ACC112 (cell line): ENCODE measurements around the gene LYPD3.
A peak's percentile ranks its signal among the peaks of the same experiment; 100 is the strongest.

Source experiments
- H2AFZ ChIP-seq: fragments of 200-600 bp; sonication (generic); one replicate; pipeline ENCODE4 v1.6.0; 2017; ENCODE audit warnings: antibody characterized with exemption, low read length; ENCODE audit not compliant: unreplicated experiment
- H3K27ac ChIP-seq: fragments of 200-600 bp; sonication (generic); 2 replicates; pipeline ENCODE4 v1.5.1; 2014; ENCODE audit warnings: low read depth, mild to moderate bottlenecking, antibody characterized with exemption, low read length, moderate library complexity
- H3K27me3 ChIP-seq: fragments of 200-600 bp; sonication (generic); 2 replicates; pipeline ENCODE4 v1.6.1; 2014; ENCODE audit warnings: mild to moderate bottlenecking, antibody characterized with exemption, low read length, moderate library complexity, mixed read lengths; ENCODE audit not compliant: insufficient read depth
- H3K36me3 ChIP-seq: fragments of 200-600 bp; sonication (generic); 2 replicates; pipeline ENCODE4 v1.6.1; 2016; ENCODE audit warnings: mild to moderate bottlenecking, antibody characterized with exemption, low read length, moderate library complexity, mixed read lengths; ENCODE audit not compliant: insufficient read depth
- H3K4me1 ChIP-seq: fragments of 200-600 bp; sonication (generic); one replicate; pipeline ENCODE4 v1.6.1; 2016; ENCODE audit warnings: low read length, mixed read lengths; ENCODE audit not compliant: insufficient read depth, unreplicated experiment, control insufficient read depth
- H3K4me3 ChIP-seq: fragments of 200-600 bp; sonication (generic); 2 replicates; pipeline ENCODE4 v1.5.1; 2014; ENCODE audit warnings: mild to moderate bottlenecking, low read depth, low read length
- H3K79me2 ChIP-seq: fragments of 200-600 bp; sonication (generic); one replicate; pipeline ENCODE4 v1.6.0; 2016; ENCODE audit warnings: low read length; ENCODE audit not compliant: control insufficient read depth, unreplicated experiment, insufficient read depth

Gene LYPD3

DNA sequence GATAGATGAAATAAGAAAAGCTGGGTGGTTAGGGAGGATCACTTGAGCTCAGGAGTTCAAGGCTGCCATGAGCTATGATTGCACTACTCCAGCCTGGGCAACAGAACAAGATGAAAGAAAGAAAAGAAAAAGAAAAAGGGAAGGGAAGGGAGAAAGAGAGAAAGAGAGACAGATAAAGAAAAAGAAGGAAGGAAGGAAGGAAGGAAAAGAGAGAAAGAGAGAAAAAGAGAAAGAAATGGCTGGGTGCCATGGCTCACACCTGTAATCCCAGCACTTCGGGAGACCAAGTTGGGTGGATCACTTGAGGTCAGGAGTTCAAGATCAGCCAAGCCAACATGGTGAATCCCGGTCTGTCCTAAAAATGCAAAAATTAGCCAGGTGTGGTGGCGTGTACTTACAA lies 29.6 kb downstream of the LYPD3 start:
- H3K27me3 ChIP-seq = no peaks in the 10 kb centered on the region
- no peak overlapping the region for H3K4me3 ChIP-seq
- no peak overlapping the region for H2AFZ ChIP-seq
- peaks cover 7% of the 10 kb centered on the region for H3K4me1 ChIP-seq
- no peaks in the 10 kb centered on the region for H3K79me2 ChIP-seq
- H3K27ac ChIP-seq = no peak overlapping the region
- H3K36me3 ChIP-seq = no peaks in the 10 kb centered on the region

GRCh38 chr19:43433689-43434088 lies 31.7 kb downstream of the LYPD3 start:
- peaks cover 5% of the 10 kb centered on the region for H3K4me1 ChIP-seq
- no peaks in the 10 kb centered on the region for H3K79me2 ChIP-seq
- no peak overlapping the region for H3K27ac ChIP-seq
- H3K4me3 ChIP-seq = no peak overlapping the region
- no peaks in the 10 kb centered on the region for H3K27me3 ChIP-seq
- H3K36me3 ChIP-seq = no peaks in the 10 kb centered on the region
- H2AFZ ChIP-seq = no peak overlapping the region

DNA sequence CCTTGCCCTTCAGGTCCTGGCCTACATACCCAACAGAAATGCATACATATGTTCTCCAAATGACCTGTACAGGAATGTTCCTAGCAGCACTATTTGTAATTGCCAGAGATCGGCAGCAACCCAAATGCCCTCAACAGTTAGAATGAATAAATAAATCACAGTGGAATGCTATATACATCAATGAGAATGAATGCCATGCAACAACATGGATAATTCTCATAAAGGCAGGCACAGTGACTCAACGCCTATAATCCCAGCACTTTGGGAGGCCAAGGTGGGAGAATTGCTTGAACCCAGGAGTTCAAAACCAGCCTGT lies 32.1 kb downstream of the LYPD3 start:
- Histone ChIP-seq H3K4me3 (no peak overlapping the region), H3K4me1 (peaks cover 1% of the 10 kb centered on the region), H3K27ac (no peak overlapping the region), H3K27me3 (no peaks in the 10 kb centered on the region), H3K79me2 (no peaks in the 10 kb centered on the region), H2AFZ (no peak overlapping the region), H3K36me3 (no peaks in the 10 kb centered on the region)

GRCh38 chr19:43430976-43431375 lies 34.4 kb downstream of the LYPD3 start:
- no peaks in the 10 kb centered on the region for H3K4me1 ChIP-seq
- no peak overlapping the region for H2AFZ ChIP-seq
- no peak overlapping the region for H3K4me3 ChIP-seq
- no peak overlapping the region for H3K27ac ChIP-seq
- H3K27me3 ChIP-seq = no peaks in the 10 kb centered on the region
- no peaks in the 10 kb centered on the region for H3K36me3 ChIP-seq
- no peaks in the 10 kb centered on the region for H3K79me2 ChIP-seq

DNA sequence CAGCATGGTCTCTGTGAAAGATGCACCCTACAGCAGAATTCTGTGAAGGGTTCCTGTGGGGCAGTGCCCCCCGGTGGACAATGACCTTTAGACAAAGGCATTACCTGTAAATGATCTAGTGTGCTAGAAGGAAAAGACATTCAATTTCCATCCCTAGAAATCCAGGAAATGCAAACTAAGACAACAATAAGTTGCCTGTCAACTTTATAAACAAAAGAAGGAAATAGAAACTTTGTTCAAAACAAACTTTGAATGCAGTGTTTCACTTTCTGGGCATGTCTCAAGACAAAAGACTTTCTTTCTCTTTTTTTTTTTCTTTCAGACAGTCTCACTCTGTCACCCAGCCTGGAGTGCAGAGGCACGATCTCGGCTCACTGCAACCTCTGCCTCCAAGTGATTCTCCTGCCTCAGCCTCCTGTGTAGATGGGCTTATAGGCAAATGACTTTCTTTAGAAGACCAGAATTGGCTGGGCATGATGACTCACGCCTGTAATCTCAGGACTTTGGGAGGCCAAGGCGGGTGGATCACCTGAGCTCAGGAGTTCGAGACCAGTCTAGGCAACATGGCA lies 35.2 kb downstream of the LYPD3 start:
- no peak overlapping the region for H3K4me3 ChIP-seq
- no peak overlapping the region for H3K27ac ChIP-seq
- no peaks in the 10 kb centered on the region for H3K27me3 ChIP-seq
- H2AFZ ChIP-seq = no peak overlapping the region
- no peaks in the 10 kb centered on the region for H3K36me3 ChIP-seq
- no peaks in the 10 kb centered on the region for H3K4me1 ChIP-seq
- H3K79me2 ChIP-seq = no peaks in the 10 kb centered on the region

DNA sequence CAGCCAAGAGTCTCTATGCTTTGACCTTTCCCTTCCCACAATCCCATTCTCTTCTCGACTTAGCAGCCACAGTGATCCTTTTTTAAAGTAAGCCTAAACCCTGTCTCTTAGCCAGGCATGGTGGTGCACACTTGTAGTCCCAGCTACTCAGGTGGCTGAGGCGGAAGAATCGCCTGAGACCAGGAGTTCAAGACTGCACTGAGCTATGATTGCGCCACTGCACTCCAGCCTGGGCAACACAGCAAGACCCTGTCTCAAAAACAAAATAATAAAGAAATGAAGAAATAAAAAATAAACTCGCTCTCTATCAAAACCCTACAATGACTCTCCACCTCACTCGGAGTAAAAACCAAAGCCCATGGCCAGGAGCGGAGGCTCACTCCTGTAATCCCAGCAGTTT lies 36.0 kb downstream of the LYPD3 start:
- H3K27ac ChIP-seq = no peak overlapping the region
- H3K27me3 ChIP-seq = no peaks in the 10 kb centered on the region
- no peaks in the 10 kb centered on the region for H3K36me3 ChIP-seq
- no peaks in the 10 kb centered on the region for H3K79me2 ChIP-seq
- no peak overlapping the region for H3K4me3 ChIP-seq
- H2AFZ ChIP-seq = no peak overlapping the region
- no peaks in the 10 kb centered on the region for H3K4me1 ChIP-seq

DNA sequence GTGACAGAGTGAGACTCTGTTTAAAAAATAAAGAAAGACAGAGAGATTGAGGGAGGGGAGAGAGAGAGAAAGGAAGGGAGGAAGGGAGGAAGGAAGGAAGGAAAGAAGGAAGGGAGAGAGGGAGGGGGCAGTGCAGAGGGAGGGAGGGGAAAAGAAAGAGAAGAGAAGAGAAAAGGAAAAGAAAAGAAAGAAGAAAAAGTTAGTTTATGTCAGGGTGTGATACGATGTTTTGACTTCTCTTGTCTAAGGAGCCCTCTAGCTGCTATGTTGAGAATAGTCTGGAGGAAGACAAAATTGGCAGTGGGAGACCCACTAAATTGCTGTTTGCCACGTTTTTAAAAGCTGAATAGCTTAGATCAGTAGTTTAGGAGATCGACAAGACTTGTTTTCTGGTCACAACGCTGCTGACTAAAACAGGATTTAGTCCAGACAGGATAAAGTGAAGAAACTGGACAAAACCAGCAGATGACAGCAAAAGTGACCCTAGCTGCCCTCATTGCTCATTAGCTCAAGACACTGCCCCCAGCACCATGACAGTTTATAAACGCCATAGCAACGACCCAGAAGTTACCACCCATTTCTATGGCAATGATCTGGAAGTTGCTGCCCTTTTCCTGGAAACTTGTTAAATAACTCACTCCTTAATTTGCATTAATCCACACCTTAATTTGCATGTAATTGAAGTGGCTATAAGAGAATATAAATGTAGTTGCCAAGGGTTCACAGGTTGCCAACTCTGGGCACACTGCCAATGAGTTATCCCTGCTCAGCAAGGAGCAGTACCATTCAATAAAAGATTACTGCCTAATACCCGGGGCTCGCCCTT lies 39.6 kb downstream of the LYPD3 start:
- Histone ChIP-seq H3K27me3 (no peaks in the 10 kb centered on the region), H3K36me3 (no peaks in the 10 kb centered on the region), H3K4me1 (no peaks in the 10 kb centered on the region), H3K4me3 (no peak overlapping the region), H3K79me2 (no peaks in the 10 kb centered on the region), H2AFZ (peak overlapping the region; percentile 30), H3K27ac (no peak overlapping the region)

- Histone ChIP-seq H3K79me2 (no peaks in the 10 kb centered on the region), H3K27ac (no peak overlapping the region), H3K27me3 (no peaks in the 10 kb centered on the region)
Observed at GRCh38 chr19:43423779-43424178, 41.6 kb downstream of the LYPD3 start.

GRCh38 chr19:43422689-43423066 lies 42.7 kb downstream of the LYPD3 start:
- Histone ChIP-seq H3K4me3 (no peak overlapping the region), H3K27me3 (no peaks in the 10 kb centered on the region), H3K4me1 (no peaks in the 10 kb centered on the region), H3K27ac (no peak overlapping the region), H3K36me3 (no peaks in the 10 kb centered on the region), H2AFZ (no peak overlapping the region), H3K79me2 (no peaks in the 10 kb centered on the region)

More at GRCh38 chr19:43423779-43424178, 41.6 kb downstream of the LYPD3 start:
- no peak overlapping the region for H3K4me3 ChIP-seq
- no peaks in the 10 kb centered on the region for H3K4me1 ChIP-seq
- H3K36me3 ChIP-seq = no peaks in the 10 kb centered on the region
- H2AFZ ChIP-seq = no peak overlapping the region

GRCh38 chr19:43422000-43422688 lies 43.3 kb downstream of the LYPD3 start:
- Histone ChIP-seq H3K27ac (no peak overlapping the region), H2AFZ (no peak overlapping the region), H3K4me1 (no peaks in the 10 kb centered on the region), H3K79me2 (no peaks in the 10 kb centered on the region), H3K27me3 (no peaks in the 10 kb centered on the region), H3K36me3 (no peaks in the 10 kb centered on the region), H3K4me3 (no peak overlapping the region)

GRCh38 chr19:43420954-43421353 lies 44.5 kb downstream of the LYPD3 start:
- Histone ChIP-seq H3K36me3 (no peaks in the 10 kb centered on the region), H3K79me2 (no peaks in the 10 kb centered on the region), H3K4me3 (no peak overlapping the region), H3K4me1 (no peaks in the 10 kb centered on the region), H3K27me3 (no peaks in the 10 kb centered on the region), H3K27ac (no peak overlapping the region), H2AFZ (no peak overlapping the region)
